Mucosa of rectum (tissue), 2 donors: Measurements from ENCODE around the gene GPR173.

ENCODE experiments used
- H3K27ac ChIP-seq, 2 donors: one replicate each; pipeline ENCODE4 v1.7.0; 2013; ENCODE audit warnings: inconsistent platforms in 2 of 2, low read depth in 2 of 2, low read length in 2 of 2
- H3K27me3 ChIP-seq, 2 donors: one replicate each; pipeline ENCODE4 v1.7.0; 2013; ENCODE audit warnings: low read length in 2 of 2; ENCODE audit not compliant: control insufficient read depth in 2 of 2, insufficient read depth in 2 of 2
- H3K36me3 ChIP-seq, 2 donors: one replicate each; pipeline ENCODE4 v1.7.0; 2013; ENCODE audit warnings: low read length in 2 of 2; ENCODE audit not compliant: control insufficient read depth in 2 of 2, insufficient read depth in 2 of 2
- H3K4me1 ChIP-seq, 2 donors: one replicate each; pipeline ENCODE4 v1.7.0; 2013; ENCODE audit warnings: low read length in 2 of 2, mild to moderate bottlenecking in 1 of 2; ENCODE audit not compliant: control insufficient read depth in 2 of 2, insufficient read depth in 2 of 2
- H3K4me3 ChIP-seq, 2 donors: one replicate each; pipeline ENCODE4 v1.7.0; 2013; ENCODE audit warnings: low read length in 2 of 2
- H3K9ac ChIP-seq, 2 donors: one replicate each; pipeline ENCODE4 v1.7.0; 2013; ENCODE audit warnings: low read length in 2 of 2, low read depth in 1 of 2, mild to moderate bottlenecking in 1 of 2
- H3K9me3 ChIP-seq, 2 donors: one replicate each; pipeline ENCODE4 v1.7.0; 2013; ENCODE audit warnings: low read length in 2 of 2; ENCODE audit not compliant: control insufficient read depth in 2 of 2
- donor health status: healthy.
- donor health status: Normal muscosa, but diverticular disease.

Gene GPR173

GRCh38 chrX:53086464-53086863 lies 37.9 kb downstream of the GPR173 start:
- Histone ChIP-seq H3K27me3 (peaks cover 0 to 2% of the 10 kb centered on the region in 2 donors), H3K27ac (no peak overlapping the region), H3K36me3 (peaks cover 0 to 2% of the 10 kb centered on the region in 2 donors), H3K4me3 (no peak overlapping the region), H3K4me1 (no peaks in the 10 kb centered on the region), H3K9me3 (no peaks in the 10 kb centered on the region), H3K9ac (no peak overlapping the region)

GRCh38 chrX:53087388-53087831 lies 38.8 kb downstream of the GPR173 start:
- H3K27me3 ChIP-seq: peaks cover 0 to 2% of the 10 kb centered on the region in 2 donors
- H3K9ac ChIP-seq: no peak overlapping the region
- no peak overlapping the region for H3K4me3 ChIP-seq
- H3K9me3 ChIP-seq: no peaks in the 10 kb centered on the region
- no peak overlapping the region for H3K27ac ChIP-seq
- peaks cover 0 to 2% of the 10 kb centered on the region in 2 donors for H3K36me3 ChIP-seq
- no peaks in the 10 kb centered on the region for H3K4me1 ChIP-seq

DNA sequence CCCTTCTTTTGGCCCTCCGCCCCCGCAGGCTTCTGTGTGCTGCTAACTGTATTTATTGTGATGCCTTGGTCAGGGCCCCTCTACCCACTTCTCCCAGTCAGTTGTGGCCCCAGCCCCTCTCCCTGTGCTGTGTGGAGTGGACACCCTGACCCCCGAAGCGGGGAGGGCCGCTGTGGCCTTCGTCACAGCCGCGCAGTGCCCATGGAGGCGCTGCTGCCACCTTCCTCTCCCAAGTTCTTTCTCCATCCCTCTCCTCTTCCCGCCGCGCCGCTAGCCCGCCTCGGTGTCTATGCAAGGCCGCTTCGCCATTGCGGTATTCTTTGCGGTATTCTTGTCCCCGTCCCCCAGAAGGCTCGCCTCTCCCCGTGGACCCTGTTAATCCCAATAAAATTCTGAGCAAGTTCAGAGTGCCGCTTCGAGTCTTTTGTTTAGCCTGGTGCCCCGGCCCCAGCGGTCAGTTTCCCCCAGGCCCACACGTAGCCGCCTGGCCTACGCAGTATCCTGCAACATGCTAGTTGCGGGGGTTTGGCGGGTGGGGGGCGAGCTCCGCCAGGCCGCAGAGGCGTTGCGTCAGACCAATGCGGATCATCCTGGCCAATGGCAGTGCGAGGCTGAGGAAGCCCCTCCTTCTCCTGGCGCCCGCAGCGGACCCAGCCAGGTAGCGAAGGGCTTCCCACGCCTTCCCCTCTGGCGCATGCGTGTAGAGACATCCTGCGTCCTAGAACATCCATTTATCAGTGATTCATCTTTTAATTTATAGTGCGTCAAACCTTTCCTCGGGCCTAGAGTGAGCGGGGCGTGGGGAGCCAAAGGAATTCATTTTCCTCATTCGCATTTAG lies 39.8 kb downstream of the GPR173 start:
- Histone ChIP-seq H3K36me3 (peaks cover 0 to 2% of the 10 kb centered on the region in 2 donors), H3K27ac (peak overlapping the region; percentile 61 to 69), H3K9me3 (no peaks in the 10 kb centered on the region), H3K27me3 (peaks cover 0 to 2% of the 10 kb centered on the region in 2 donors), H3K9ac (peak overlapping the region; percentile 66 to 68), H3K4me3 (peak overlapping the region; percentile 60 to 74), H3K4me1 (no peaks in the 10 kb centered on the region)

DNA sequence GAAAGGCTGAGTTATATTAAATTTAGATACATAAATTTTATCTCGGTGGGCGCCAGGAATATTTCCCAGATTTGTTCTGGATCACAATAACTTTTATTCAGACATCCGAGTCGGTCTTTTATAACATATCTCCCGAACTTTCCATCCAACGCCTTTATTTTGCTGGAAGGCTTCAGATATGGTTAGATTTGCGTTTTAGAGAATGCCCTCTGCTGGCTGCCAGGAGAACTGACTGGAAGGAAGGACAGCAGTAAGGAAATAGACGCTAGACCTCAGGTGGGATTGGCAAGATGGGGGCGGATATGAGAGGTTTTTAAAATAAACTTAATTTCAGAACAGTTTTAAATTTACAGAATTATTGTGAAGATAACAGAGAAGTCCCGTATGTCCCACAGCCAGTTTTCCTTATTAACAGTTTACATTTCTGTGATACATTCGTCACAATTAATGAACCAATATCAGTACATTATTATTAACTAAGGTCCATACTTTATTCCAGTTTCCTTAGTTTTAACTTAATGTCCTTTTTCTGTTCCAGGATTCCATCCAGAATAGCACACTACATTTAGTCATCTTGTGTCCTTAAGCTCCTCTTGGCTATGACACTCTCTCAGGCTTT lies 40.7 kb downstream of the GPR173 start:
- Histone ChIP-seq H3K9me3 (no peaks in the 10 kb centered on the region), H3K9ac (peak overlapping the region; percentile 66 to 68), H3K4me1 (no peaks in the 10 kb centered on the region), H3K27ac (peak overlapping the region; percentile 61 to 69), H3K27me3 (peaks cover 0 to 2% of the 10 kb centered on the region in 2 donors), H3K4me3 (peak overlapping the region; percentile 60 to 74), H3K36me3 (peaks cover 0 to 2% of the 10 kb centered on the region in 2 donors)

DNA sequence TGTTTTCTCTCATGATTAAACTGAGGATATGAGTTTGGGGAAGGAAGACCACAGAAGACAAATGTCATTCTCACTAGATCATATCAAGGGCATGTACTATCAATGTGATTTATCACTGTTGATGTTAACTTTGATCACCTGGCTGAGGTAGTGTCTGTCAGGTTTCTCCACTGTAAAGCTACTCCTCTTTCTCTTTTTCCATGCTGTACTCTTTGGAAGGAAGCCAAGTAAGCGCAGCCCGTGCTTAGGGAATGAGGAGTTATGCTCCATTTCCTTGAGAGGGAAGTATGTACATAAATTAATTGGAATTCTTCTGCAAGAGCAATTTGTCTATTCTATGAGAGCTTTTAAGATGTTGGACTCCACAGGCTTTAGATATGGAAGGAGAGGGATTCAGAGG lies 41.3 kb downstream of the GPR173 start:
- no peak overlapping the region for H3K9ac ChIP-seq
- no peak overlapping the region for H3K27ac ChIP-seq
- no peak overlapping the region for H3K4me3 ChIP-seq
- H3K27me3 ChIP-seq: peaks cover 0 to 2% of the 10 kb centered on the region in 2 donors
- H3K9me3 ChIP-seq: no peaks in the 10 kb centered on the region
- H3K4me1 ChIP-seq: peaks cover 0 to 3% of the 10 kb centered on the region in 2 donors
- H3K36me3 ChIP-seq: peaks cover 0 to 2% of the 10 kb centered on the region in 2 donors

- Histone ChIP-seq H3K27ac (no peak overlapping the region), H3K9me3 (no peaks in the 10 kb centered on the region), H3K9ac (no peak overlapping the region), H3K36me3 (no peaks in the 10 kb centered on the region), H3K4me1 (peaks cover 0 to 3% of the 10 kb centered on the region in 2 donors), H3K27me3 (no peaks in the 10 kb centered on the region), H3K4me3 (no peak overlapping the region)
Observed at GRCh38 chrX:53091354-53091753, 42.8 kb downstream of the GPR173 start.

GRCh38 chrX:53093177-53093655 lies 44.6 kb downstream of the GPR173 start:
- Histone ChIP-seq H3K9ac (peak overlapping the region; percentile 65 to 82), H3K4me3 (peak overlapping the region; percentile 61 to 89), H3K36me3 (no peaks in the 10 kb centered on the region), H3K9me3 (no peaks in the 10 kb centered on the region), H3K27me3 (no peaks in the 10 kb centered on the region), H3K27ac (peak overlapping the region; percentile 90 to 95), H3K4me1 (peaks cover 0 to 3% of the 10 kb centered on the region in 2 donors)

GRCh38 chrX:53093748-53094581 lies 45.4 kb downstream of the GPR173 start, which contains the start of gene KANTR:
KANTR (plus strand) TSS chrX:53094142; CDS start chrX:53124273, 30,131 bp downstream.
- H3K4me3 ChIP-seq: peak within 1 kb of the TSS; percentile 75 to 89
- peak within 1 kb of the TSS; percentile 65 to 82 for H3K9ac ChIP-seq
- no peaks in the 10 kb centered on the region for H3K9me3 ChIP-seq
- H3K27ac ChIP-seq: peak within 1 kb of the TSS; percentile 90 to 95
- peaks cover 0 to 3% of the 10 kb centered on the region in 2 donors for H3K4me1 ChIP-seq
- no peaks in the 10 kb centered on the region for H3K27me3 ChIP-seq
- no peaks in the 10 kb centered on the region for H3K36me3 ChIP-seq

GRCh38 chrX:53094582-53094905 lies 46.0 kb downstream of the GPR173 start:
- H3K4me1 ChIP-seq: peaks cover 0 to 3% of the 10 kb centered on the region in 2 donors
- H3K27ac ChIP-seq: peak overlapping the region; percentile 83 to 95
- H3K36me3 ChIP-seq: peaks cover 0 to 5% of the 10 kb centered on the region in 2 donors
- peak overlapping the region; percentile 63 to 65 for H3K9ac ChIP-seq
- peak overlapping the region; percentile 75 to 89 for H3K4me3 ChIP-seq
- H3K9me3 ChIP-seq: no peaks in the 10 kb centered on the region
- H3K27me3 ChIP-seq: no peaks in the 10 kb centered on the region
